Femur (tissue), 1 donor: ENCODE measurements around the gene SUSD2.
"Not testable (repeated sequence)": the region's sequence is repeated elsewhere in the genome, so short reads cannot be mapped to it uniquely, and the experiment has no call there.

Experiments
- DNase-seq: peaks from one replicate; pipeline ENCODE4 v3.0.0-alpha.2; 2017

SUSD2 gene

DNA sequence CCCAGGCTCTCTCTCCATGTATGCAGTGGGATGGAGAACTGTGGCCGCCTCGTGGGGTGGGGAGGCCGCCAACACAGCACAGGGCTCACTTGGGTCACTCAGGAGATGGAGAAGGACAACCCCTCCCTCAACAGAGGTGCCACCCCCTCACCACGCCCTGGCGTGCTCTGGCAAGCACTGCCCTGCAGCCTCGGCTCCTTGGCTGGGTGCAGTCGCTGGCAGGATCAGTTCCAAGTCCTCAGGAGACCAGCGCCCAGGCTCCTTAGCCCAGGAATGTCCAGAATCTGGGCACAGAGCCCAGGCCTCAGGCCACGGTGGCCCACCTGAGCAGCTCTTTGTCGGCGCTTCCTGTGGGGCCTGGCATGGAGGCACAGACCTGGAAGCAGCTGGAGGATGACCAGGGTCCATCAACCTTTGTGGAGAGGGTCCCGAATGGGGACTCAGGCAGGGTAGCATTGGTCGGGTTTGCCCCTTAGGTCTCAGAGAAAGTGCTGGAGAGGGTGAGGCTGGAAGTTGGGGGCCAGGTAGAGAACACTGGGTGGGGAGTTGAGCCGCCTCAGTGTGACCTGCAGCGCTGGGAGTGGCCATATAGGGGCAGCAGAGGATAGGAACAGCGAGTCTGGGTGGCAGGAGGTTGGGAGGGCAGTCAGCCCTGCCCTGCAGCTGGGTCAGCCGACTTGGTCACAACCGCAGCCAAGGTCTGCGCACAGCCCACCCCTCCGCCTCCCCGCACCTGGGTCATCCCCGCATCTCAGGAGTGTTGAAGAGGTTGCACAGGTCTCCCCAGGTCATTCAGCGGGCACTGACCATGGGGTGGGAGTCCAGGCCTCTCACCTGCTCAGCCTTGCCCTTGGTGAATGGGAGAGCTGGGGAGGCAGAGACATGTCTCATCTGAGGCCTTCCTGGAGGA is 8.2 kb downstream of the SUSD2 start:
- DNase-seq, result peak; percentile 78

DNA sequence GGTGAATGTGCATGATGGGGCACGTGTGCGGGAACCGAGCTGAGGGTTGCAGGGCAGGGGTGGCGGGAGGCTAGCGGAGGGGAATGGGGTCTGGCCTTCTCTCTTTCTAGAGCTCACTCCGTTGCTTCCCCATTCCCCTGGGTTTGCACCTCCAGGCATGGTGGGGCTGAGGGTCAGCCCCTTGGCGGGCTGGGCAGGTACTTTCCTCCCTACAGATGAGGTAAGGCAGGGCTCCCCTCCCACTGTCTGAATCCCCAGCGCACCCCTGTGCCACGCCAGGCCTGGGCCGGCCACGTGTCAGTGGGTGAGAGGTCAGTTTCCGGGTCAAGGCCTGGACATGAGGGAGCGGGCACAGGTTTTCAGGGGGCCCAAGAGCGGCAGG is 8.9 kb downstream of the SUSD2 start:
- DNase-seq, result peak; percentile 16

GRCh38 chr22:24190596-24191208 is 9.4 kb downstream of the SUSD2 start:
- no peak for DNase-seq

GRCh38 chr22:24191381-24191841 is 10.1 kb downstream of the SUSD2 start:
- DNase-seq, result no peak

GRCh38 chr22:24191893-24192292 is 10.6 kb downstream of the SUSD2 start:
- DNase-seq, result no peak

GRCh38 chr22:24198682-24199052 is 17.4 kb downstream of the SUSD2 start:
- no peak for DNase-seq

- DNase-seq, result no peak
These were observed 19.4 kb downstream of the SUSD2 start for GRCh38 chr22:24200619-24201212.

- no peak for DNase-seq
These were observed 20.7 kb downstream of the SUSD2 start for GRCh38 chr22:24201681-24202614.

GRCh38 chr22:24203856-24204255 is 22.6 kb downstream of the SUSD2 start:
- not testable (repeated sequence) for DNase-seq

DNA sequence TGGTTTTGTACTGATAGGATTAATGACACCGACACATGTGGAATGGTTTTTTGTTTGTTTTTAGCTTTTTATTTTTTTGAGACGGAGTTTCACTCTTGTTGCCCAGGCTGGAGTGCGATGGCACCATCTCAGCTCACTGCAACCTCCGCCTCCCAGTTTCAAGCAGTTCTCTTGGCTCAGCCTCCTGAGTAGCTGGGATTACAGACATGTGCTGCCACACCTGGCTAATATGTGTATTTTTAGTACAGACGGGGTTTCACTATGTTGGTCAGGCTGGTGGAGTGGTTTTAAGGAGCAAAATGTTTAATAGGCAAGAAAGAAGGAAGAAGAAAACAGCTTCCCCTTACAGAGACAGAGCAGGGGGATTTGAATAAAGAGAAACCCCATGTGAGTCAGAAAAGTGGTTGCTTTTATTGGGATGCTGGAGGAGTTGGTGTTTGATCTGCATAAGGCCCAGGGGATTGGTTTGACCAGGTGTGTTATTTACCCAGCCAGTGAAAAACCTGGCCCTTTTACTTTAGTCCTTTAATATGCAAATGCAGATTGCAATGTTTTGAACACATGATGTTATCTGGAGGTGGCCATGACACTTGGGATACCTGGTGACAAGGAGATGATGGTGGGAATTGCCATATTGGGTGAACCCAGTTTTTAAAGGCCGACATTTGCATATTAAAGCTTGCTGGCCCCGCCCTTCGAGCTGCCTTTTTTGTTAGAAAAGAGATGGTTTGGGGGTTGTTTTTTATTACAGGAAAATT is 24.3 kb downstream of the SUSD2 start:
- DNase-seq, result no peak

- DNase-seq, result not testable (repeated sequence)
These were observed 25.4 kb downstream of the SUSD2 start for GRCh38 chr22:24206460-24207263.

- DNase-seq, result no peak
These were observed 26.2 kb downstream of the SUSD2 start for GRCh38 chr22:24207264-24208011.

- no peak for DNase-seq
These were observed 26.9 kb downstream of the SUSD2 start for GRCh38 chr22:24208012-24208749.

- no peak for DNase-seq
These were observed 27.7 kb downstream of the SUSD2 start for GRCh38 chr22:24209016-24209415.

DNA sequence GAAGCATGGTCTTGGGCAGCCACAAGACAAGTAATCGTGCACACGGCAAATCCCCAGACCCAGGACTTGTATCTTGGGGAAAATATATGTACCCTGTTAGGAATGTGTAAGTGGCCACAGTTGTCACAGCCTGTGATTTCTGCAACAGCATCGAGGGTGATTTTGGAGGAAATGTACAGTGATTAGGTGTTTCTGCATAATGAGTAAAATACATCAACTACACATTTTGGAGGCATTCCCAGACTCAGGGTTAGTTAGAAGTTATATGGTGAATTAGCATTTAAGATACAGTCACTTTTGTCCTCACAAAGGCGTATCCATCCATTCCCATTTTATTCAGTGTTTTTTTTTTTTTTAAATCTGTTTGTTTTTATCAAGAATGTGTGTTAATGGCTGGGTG is 28.4 kb downstream of the SUSD2 start:
- DNase-seq, result no peak

DNA sequence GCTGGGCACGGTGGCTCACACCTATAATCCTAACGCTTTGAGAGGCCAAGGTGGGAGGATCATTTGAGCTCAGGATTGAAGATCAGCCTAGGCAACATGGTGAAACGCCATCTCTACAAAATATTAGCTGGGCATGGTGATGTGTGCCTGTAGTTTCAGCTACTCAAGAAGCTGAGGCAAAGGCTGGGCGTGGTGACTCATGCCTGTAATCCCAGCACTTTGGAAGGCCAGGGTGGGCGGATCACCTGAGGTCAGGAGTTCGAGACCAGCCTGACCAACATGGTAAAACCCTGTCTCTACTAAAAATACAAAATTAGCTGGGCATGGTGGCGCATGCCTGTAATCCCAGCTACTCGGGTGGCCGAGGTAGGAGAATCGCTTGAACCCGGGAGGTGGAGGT is 29.1 kb downstream of the SUSD2 start:
- DNase-seq, result not testable (repeated sequence)

- DNase-seq, result not testable (repeated sequence)
These were observed 30.4 kb downstream of the SUSD2 start for GRCh38 chr22:24211716-24212115.

- DNase-seq, result not testable (repeated sequence)
These were observed 31.8 kb downstream of the SUSD2 start for GRCh38 chr22:24213111-24213510.

- DNase-seq, result no peak
These were observed 33.4 kb downstream of the SUSD2 start for GRCh38 chr22:24214467-24215285.
